ENCODE data around the gene OTOP3. TPM values are rescaled to one million over a fixed set of nuclear protein-coding genes. Genes with fewer than 3 reads are reported as not detected.
"Not testable (repeated sequence)": the region's sequence is repeated elsewhere in the genome, so short reads cannot be mapped to it uniquely, and the experiment has no call there.

The OTOP3 gene
- total RNA-seq, 1 donor from 2014 or later: not detected

GRCh38 chr17:74963656-74964055 lies 28.0 kb downstream of the OTOP3 start:
- TF ChIP-seq, protein P1, sequence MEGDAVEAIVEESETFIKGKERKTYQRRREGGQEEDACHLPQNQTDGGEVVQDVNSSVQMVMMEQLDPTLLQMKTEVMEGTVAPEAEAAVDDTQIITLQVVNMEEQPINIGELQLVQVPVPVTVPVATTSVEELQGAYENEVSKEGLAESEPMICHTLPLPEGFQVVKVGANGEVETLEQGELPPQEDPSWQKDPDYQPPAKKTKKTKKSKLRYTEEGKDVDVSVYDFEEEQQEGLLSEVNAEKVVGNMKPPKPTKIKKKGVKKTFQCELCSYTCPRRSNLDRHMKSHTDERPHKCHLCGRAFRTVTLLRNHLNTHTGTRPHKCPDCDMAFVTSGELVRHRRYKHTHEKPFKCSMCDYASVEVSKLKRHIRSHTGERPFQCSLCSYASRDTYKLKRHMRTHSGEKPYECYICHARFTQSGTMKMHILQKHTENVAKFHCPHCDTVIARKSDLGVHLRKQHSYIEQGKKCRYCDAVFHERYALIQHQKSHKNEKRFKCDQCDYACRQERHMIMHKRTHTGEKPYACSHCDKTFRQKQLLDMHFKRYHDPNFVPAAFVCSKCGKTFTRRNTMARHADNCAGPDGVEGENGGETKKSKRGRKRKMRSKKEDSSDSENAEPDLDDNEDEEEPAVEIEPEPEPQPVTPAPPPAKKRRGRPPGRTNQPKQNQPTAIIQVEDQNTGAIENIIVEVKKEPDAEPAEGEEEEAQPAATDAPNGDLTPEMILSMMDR (IDR thresholded peaks at IDR 0.05; ENCODE audit: insufficient read depth, low read length, poor library complexity, severe bottlenecking): peak; percentile 1
- no peak overlapping the region for H3K4me3 ChIP-seq (ENCODE audit: low read depth, low read length)
- peaks cover 2% of the 10 kb centered on the region for H3K36me3 ChIP-seq (ENCODE audit: control insufficient read depth, insufficient read depth, low read length)
- no peaks in the 10 kb centered on the region for H3K27me3 ChIP-seq (ENCODE audit: control insufficient read depth, insufficient read depth, low read length)
- DNase-seq (ENCODE audit: low read depth): no peak

DNA sequence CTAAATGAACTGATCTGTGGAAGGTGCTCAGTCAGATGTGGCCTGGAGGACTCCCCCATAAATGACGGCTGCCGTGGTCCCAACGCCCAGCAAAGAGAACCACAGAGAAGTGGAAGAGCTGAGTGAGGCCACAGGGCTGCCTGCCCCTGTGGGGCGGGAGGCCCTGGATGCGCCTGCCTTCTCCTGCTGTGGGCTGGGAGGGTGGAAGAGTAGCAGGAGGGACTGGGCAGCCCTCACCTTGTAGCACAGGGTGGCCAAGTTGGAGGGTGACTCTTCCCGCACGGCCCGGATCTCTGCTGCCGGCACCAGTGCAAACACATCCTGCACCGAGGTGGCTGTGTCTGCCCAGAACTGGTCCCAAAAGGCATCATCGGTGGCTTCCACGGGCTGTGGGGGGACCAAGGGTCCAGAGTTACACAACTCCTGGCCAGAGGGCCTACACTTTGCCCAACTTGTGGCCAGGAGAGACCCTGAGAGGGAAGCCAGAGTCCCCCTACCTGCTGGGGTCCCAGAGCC lies 28.6 kb downstream of the OTOP3 start:
- no peak for DNase-seq (ENCODE audit: low read depth)
- TF ChIP-seq, protein P1 (IDR thresholded peaks at IDR 0.05; ENCODE audit: insufficient read depth, low read length, poor library complexity, severe bottlenecking): no peak

GRCh38 chr17:74964988-74965622 lies 29.4 kb downstream of the OTOP3 start:
- TF ChIP-seq, protein P1 (IDR thresholded peaks at IDR 0.05; ENCODE audit: insufficient read depth, low read length, poor library complexity, severe bottlenecking): no peak
- H3K4me3 ChIP-seq (ENCODE audit: low read depth, low read length): no peak overlapping the region
- DNase-seq (ENCODE audit: low read depth): no peak
- H3K27me3 ChIP-seq (ENCODE audit: control insufficient read depth, insufficient read depth, low read length): no peaks in the 10 kb centered on the region
- peaks cover 2% of the 10 kb centered on the region for H3K36me3 ChIP-seq (ENCODE audit: control insufficient read depth, insufficient read depth, low read length)

More for the DNA sequence above, 28.6 kb downstream of the OTOP3 start:
- Histone ChIP-seq H3K36me3 (ENCODE audit: control insufficient read depth, insufficient read depth, low read length) (peaks cover 2% of the 10 kb centered on the region), H3K4me3 (ENCODE audit: low read depth, low read length) (no peak overlapping the region), H3K27me3 (ENCODE audit: control insufficient read depth, insufficient read depth, low read length) (no peaks in the 10 kb centered on the region)

DNA sequence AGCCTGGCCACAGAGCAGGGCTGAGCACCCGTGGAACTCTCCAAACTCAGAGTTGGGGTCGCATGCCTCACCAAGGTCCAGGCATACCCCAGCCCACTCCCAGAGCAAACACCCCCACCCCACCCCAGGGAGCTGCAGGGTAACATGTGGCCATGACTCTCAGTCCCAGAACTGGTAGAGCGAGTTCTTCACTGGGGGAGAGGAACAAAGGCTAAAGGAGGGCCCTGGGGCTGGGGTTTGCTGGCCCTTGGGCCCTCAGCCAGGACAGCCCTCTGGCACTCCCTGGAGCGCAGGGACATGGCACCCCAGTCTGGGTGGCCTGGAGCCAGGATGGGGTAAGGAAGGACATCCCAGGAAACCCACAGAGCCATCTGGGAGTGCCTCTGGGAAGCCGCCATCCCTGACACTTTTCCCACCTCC lies 32.7 kb downstream of the OTOP3 start:
- TF ChIP-seq, protein P1 (IDR thresholded peaks at IDR 0.05; ENCODE audit: insufficient read depth, low read length, poor library complexity, severe bottlenecking): no peak
- Histone ChIP-seq H3K36me3 (ENCODE audit: control insufficient read depth, insufficient read depth, low read length) (no peaks in the 10 kb centered on the region), H3K27me3 (ENCODE audit: control insufficient read depth, insufficient read depth, low read length) (peaks cover 11% of the 10 kb centered on the region), H3K4me3 (ENCODE audit: low read depth, low read length) (no peak overlapping the region)
- no peak for DNase-seq (ENCODE audit: low read depth)

- not testable (repeated sequence) for H3K4me3 ChIP-seq (ENCODE audit: low read depth, low read length); H3K36me3 ChIP-seq (ENCODE audit: control insufficient read depth, insufficient read depth, low read length); DNase-seq (ENCODE audit: low read depth)
- H3K27me3 ChIP-seq (ENCODE audit: control insufficient read depth, insufficient read depth, low read length): peaks cover 15% of the 10 kb centered on the region
These were observed 33.8 kb downstream of the OTOP3 start for GRCh38 chr17:74969501-74969900.

DNA sequence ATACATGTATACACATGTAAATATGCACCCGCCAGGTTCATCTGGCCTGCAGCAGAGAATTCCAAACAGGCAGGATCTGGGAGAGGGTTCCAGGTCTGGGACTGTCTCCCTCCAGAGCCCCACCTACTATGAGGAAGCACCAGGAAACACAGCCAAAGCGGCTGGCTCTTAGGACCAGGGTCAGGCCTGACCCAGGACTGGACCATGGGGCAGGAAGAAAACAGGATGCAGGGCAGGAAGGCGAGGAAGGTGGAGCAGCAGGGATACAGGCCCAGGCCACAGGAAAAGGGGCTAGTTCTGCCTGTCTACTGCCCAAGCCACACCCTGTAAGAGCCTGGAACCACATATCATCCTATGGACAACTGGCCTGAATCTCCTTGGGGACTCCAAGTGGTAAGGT lies 34.7 kb downstream of the OTOP3 start:
- TF ChIP-seq, protein P1 (IDR thresholded peaks at IDR 0.05; ENCODE audit: insufficient read depth, low read length, poor library complexity, severe bottlenecking): no peak
- peaks cover 16% of the 10 kb centered on the region for H3K27me3 ChIP-seq (ENCODE audit: control insufficient read depth, insufficient read depth, low read length)
- H3K4me3 ChIP-seq (ENCODE audit: low read depth, low read length): no peak overlapping the region
- H3K36me3 ChIP-seq (ENCODE audit: control insufficient read depth, insufficient read depth, low read length): no peaks in the 10 kb centered on the region
- no peak for DNase-seq (ENCODE audit: low read depth)

Data from kidney epithelial cell (primary cell).